Fibroblast of mammary gland (primary cell): ENCODE data around the gene CNPY1.
"Not testable (repeated sequence)": the region's sequence is repeated elsewhere in the genome, so short reads cannot be mapped to it uniquely, and the experiment has no call there.

Experiments
- DNase-seq: peaks from one replicate; pipeline ENCODE4 v3.0.0-alpha.2; 2010; ENCODE audit warnings: low read depth
- H3K4me3 ChIP-seq: 2 replicates; pipeline ENCODE4 v1.5.1; 2011; ENCODE audit warnings: low read depth, mild to moderate bottlenecking, low read length, moderate library complexity; ENCODE audit not compliant: control insufficient read depth
- CTCF ChIP-seq: conservative IDR thresholded peaks from 2 replicates; pipeline ENCODE4 v1.5.1; 2011; ENCODE audit warnings: low read depth, low read length, inconsistent platforms; ENCODE audit not compliant: control insufficient read depth, insufficient read depth

CNPY1 gene

GRCh38 chr7:155567646-155568332 is 21.4 kb upstream of the CNPY1 start:
- TF ChIP-seq CTCF = no peak
- no peak for DNase-seq
- no peak overlapping the region for H3K4me3 ChIP-seq

- DNase-seq = no peak
- H3K4me3 ChIP-seq = no peak overlapping the region
- TF ChIP-seq CTCF = no peak
Observed at GRCh38 chr7:155566011-155566836, 19.9 kb upstream of the CNPY1 start.

GRCh38 chr7:155565596-155565995 is 19.2 kb upstream of the CNPY1 start:
- no peak overlapping the region for H3K4me3 ChIP-seq
- no peak for DNase-seq
- TF ChIP-seq CTCF = no peak

- DNase-seq, H3K4me3 ChIP-seq: not testable (repeated sequence)
Observed at GRCh38 chr7:155562976-155563375, 16.6 kb upstream of the CNPY1 start.

- no peak overlapping the region for H3K4me3 ChIP-seq
- TF ChIP-seq CTCF = no peak
- no peak for DNase-seq
Observed at GRCh38 chr7:155562106-155562505, 15.7 kb upstream of the CNPY1 start.

GRCh38 chr7:155560982-155561686 is 14.8 kb upstream of the CNPY1 start:
- no peak overlapping the region for H3K4me3 ChIP-seq
- TF ChIP-seq CTCF = no peak
- no peak for DNase-seq
